Keratinocyte (primary cell): ENCODE data around the gene SNCG. TPM values are rescaled to one million over a fixed set of nuclear protein-coding genes. Genes with fewer than 3 reads are reported as not detected.

ENCODE experiments used
- DNase-seq: peaks from one replicate; pipeline ENCODE4 v3.0.0-alpha.2; 2011; ENCODE audit warnings: low read depth, missing footprints, low spot score
- FAIRE-seq: peaks from 2 replicates; lab custom pipeline; 2011; peaks lifted over from hg19 to GRCh38; lab: Jason Lieb, UNC
- H2AFZ ChIP-seq: 2 replicates; pipeline ENCODE4 v1.6.0; 2012; ENCODE audit warnings: low read length, control low read depth, inconsistent platforms; ENCODE audit not compliant: control insufficient read depth
- H3K27ac ChIP-seq: 2 replicates; pipeline ENCODE4 v1.5.1; 2011; ENCODE audit warnings: low read length; ENCODE audit not compliant: control insufficient read depth, insufficient read depth
- H3K27me3 ChIP-seq: 3 replicates; pipeline ENCODE4 v1.6.0; 2011; ENCODE audit warnings: low read length; ENCODE audit not compliant: control insufficient read depth, insufficient read depth; ENCODE audit errors: extremely low read depth
- H3K36me3 ChIP-seq, 2 experiments: 2 replicates in 1 of 2; 3 replicates in 1 of 2; pipeline ENCODE4 v1.5.1; 2011; ENCODE audit warnings: low read length in 2 of 2, mild to moderate bottlenecking in 1 of 2; ENCODE audit not compliant: control insufficient read depth in 2 of 2, insufficient read depth in 2 of 2; ENCODE audit errors: extremely low read depth in 1 of 2
- H3K4me1 ChIP-seq: 3 replicates; pipeline ENCODE4 v1.5.1; 2011; ENCODE audit warnings: low read length; ENCODE audit not compliant: control insufficient read depth, insufficient read depth; ENCODE audit errors: extremely low read depth
- H3K4me2 ChIP-seq: 3 replicates; pipeline ENCODE4 v1.6.0; 2011; ENCODE audit warnings: low read depth, low read length; ENCODE audit not compliant: control insufficient read depth, insufficient read depth; ENCODE audit errors: extremely low read depth
- H3K4me3 ChIP-seq, 3 experiments: fragments of 200-600 bp in 1 of 3; sonication (generic) in 1 of 3; 2 replicates in 2 of 3; 3 replicates in 1 of 3; pipeline ENCODE4 v1.5.1; 2011 to 2016; ENCODE audit warnings: low read length in 3 of 3, mild to moderate bottlenecking in 3 of 3, control low read depth in 2 of 3, inconsistent platforms in 1 of 3, low read depth in 1 of 3, mixed read lengths in 1 of 3, mixed run types in 1 of 3, moderate library complexity in 1 of 3; ENCODE audit not compliant: control insufficient read depth in 2 of 3, insufficient read depth in 2 of 3; ENCODE audit errors: extremely low read depth in 1 of 3
- H3K79me2 ChIP-seq: 2 replicates; pipeline ENCODE4 v1.6.0; 2012; ENCODE audit warnings: low read length; ENCODE audit not compliant: control insufficient read depth, insufficient read depth
- H3K9ac ChIP-seq: 3 replicates; pipeline ENCODE4 v1.6.0; 2011; ENCODE audit warnings: low read length; ENCODE audit not compliant: control insufficient read depth, insufficient read depth; ENCODE audit errors: extremely low read depth
- H3K9me1 ChIP-seq: 3 replicates; pipeline ENCODE4 v1.6.0; 2011; ENCODE audit warnings: low read length; ENCODE audit not compliant: control insufficient read depth, insufficient read depth; ENCODE audit errors: extremely low read depth
- H3K9me3 ChIP-seq: 2 replicates; pipeline ENCODE4 v1.5.1; 2012; ENCODE audit warnings: low read depth, low read length; ENCODE audit not compliant: control insufficient read depth
- H4K20me1 ChIP-seq: 3 replicates; pipeline ENCODE4 v1.6.0; 2011; ENCODE audit warnings: low read length; ENCODE audit not compliant: control insufficient read depth, insufficient read depth; ENCODE audit errors: extremely low read depth
- CTCF ChIP-seq, 3 experiments: IDR thresholded peaks in 1 of 3; conservative IDR thresholded peaks in 1 of 3; optimal IDR thresholded peaks in 1 of 3; 2 replicates in 2 of 3; 3 replicates in 1 of 3; pipeline versions ENCODE3 to v1.5.1; 2011; ENCODE audit warnings: low read length in 3 of 3, mild to moderate bottlenecking in 3 of 3, moderate library complexity in 2 of 3, control low read depth in 1 of 3, inconsistent platforms in 1 of 3; ENCODE audit not compliant: insufficient read depth in 2 of 3; ENCODE audit errors: extremely low read depth in 1 of 3
- EZH2 ChIP-seq: IDR thresholded peaks from one replicate; pipeline ENCODE4 v1.6.1; 2012; ENCODE audit warnings: inconsistent platforms, mild to moderate bottlenecking, low read length, moderate library complexity
- dilution Hi-C: fragments of 300-500 bp; cut with MboI; formaldehyde crosslinking; loops from one replicate; pipeline ENCODE4 v1.7.0; 2020; ENCODE audit warnings: low sequenced_read_pairs; ENCODE audit not compliant: extremely low pct_ligation_motif_present
- polyA plus RNA-seq, 5 experiments: library from polyadenylated mRNA; depleted of rRNA in 3 of 5; stranded (reverse) in 3 of 5; stranded (forward) in 1 of 5; unstranded in 1 of 5; fragments of >200 nt; gene quantifications; 1 replicate in 1 of 5; 2 replicates in 3 of 5; 3 replicates in 1 of 5; pipeline versions ENCODE4 v1.2.1 to v1.2.3, GENCODE V29; 2011 to 2012; ENCODE audit warnings: missing spikeins in 2 of 5, low read depth in 1 of 5, low replicate concordance in 1 of 5

SNCG gene
- polyA plus RNA-seq, 1 donor (not counting 4 experiments of a cell fraction or from before 2014, with no cell fraction given), result 6.8 TPM

- H3K27ac ChIP-seq, result no peak overlapping the region
- H3K4me3 ChIP-seq, result no peak overlapping the region
- H3K9me1 ChIP-seq, result no peaks in the 10 kb centered on the region
- no peak for DNase-seq
- no peaks in the 10 kb centered on the region for H3K4me1 ChIP-seq
- no peak overlapping the region for H2AFZ ChIP-seq
- TF ChIP-seq CTCF (optimal IDR thresholded peaks at IDR 0.05 in 1 of 3, IDR thresholded peaks at IDR 0.05 in 1 of 3, conservative IDR thresholded peaks at IDR 0.05 in 1 of 3; ENCODE audit: extremely low read depth in 1 of 3, insufficient read depth in 2 of 3, low read length in 3 of 3), result no peak
- TF ChIP-seq EZH2, result no peak
- no peaks in the 10 kb centered on the region for H3K9me3 ChIP-seq
- no peaks in the 10 kb centered on the region for H4K20me1 ChIP-seq
- no peaks in the 10 kb centered on the region for H3K79me2 ChIP-seq
- H3K27me3 ChIP-seq, result no peaks in the 10 kb centered on the region
- peaks cover 0 to 2% of the 10 kb centered on the region in 2 experiments for H3K36me3 ChIP-seq
- no peak overlapping the region for H3K9ac ChIP-seq
- H3K4me2 ChIP-seq, result no peak overlapping the region
- FAIRE-seq, result no peak
- dilution Hi-C loops, result no loop called here
These were observed 28.7 kb upstream of the SNCG start for GRCh38 chr10:86929468-86930380.

DNA sequence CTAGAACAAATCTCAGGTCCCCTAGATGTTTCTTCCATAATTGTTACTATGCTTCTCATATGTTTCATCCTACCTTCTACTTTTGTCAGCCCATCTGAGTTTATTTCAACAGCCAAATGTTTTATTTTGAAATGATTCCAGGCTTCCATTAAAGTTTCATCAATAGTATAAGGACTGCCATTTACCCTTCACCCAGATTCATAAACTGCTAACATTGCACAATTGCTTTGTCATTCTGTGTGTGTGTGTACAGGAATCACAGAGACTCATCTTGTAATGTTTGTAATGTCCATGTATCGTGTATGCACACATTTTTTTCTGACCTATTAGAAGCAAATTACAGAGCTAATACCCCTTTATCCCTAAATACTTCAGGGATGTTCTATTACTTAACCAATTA, 26.5 kb upstream of the SNCG start:
- H3K9me1 ChIP-seq, result no peaks in the 10 kb centered on the region
- H3K4me1 ChIP-seq, result no peaks in the 10 kb centered on the region
- H4K20me1 ChIP-seq, result no peaks in the 10 kb centered on the region
- TF ChIP-seq CTCF (optimal IDR thresholded peaks at IDR 0.05 in 1 of 3, IDR thresholded peaks at IDR 0.05 in 1 of 3, conservative IDR thresholded peaks at IDR 0.05 in 1 of 3; ENCODE audit: extremely low read depth in 1 of 3, insufficient read depth in 2 of 3, low read length in 3 of 3) (no peak), EZH2 (no peak)
- no peak overlapping the region for H3K4me2 ChIP-seq
- H3K27ac ChIP-seq, result no peak overlapping the region
- no peak overlapping the region for H3K9ac ChIP-seq
- dilution Hi-C loops, result no loop called here
- no peak overlapping the region for H3K4me3 ChIP-seq
- H3K36me3 ChIP-seq, result peaks cover 4% of the 10 kb centered on the region in 2 experiments
- H3K27me3 ChIP-seq, result no peaks in the 10 kb centered on the region
- H3K9me3 ChIP-seq, result no peaks in the 10 kb centered on the region
- DNase-seq (no peak), FAIRE-seq (no peak)
- no peaks in the 10 kb centered on the region for H3K79me2 ChIP-seq
- H2AFZ ChIP-seq, result no peak overlapping the region
